Trophoblast cell (in vitro differentiated cells and primary cell): Measurements from ENCODE around the gene GNA15.
A peak's percentile ranks its signal among the peaks of the same experiment; 100 is the strongest.

Source experiments
- DNase-seq, 2 donors: peaks; one replicate each; pipeline ENCODE4 v3.0.0-alpha.2; 2016
- H2AFZ ChIP-seq: 2 replicates; pipeline ENCODE4 v1.6.1; 2013; ENCODE audit warnings: low read length, moderate library complexity, mild to moderate bottlenecking; ENCODE audit not compliant: insufficient read depth, poor library complexity
- H2AK5ac ChIP-seq: 2 replicates; pipeline ENCODE4 v1.6.1; 2013; ENCODE audit warnings: mild to moderate bottlenecking, low read length
- H2BK120ac ChIP-seq: 2 replicates; pipeline ENCODE4 v1.6.1; 2013; ENCODE audit warnings: low read length, mild to moderate bottlenecking, moderate library complexity; ENCODE audit not compliant: insufficient read depth, poor library complexity
- H2BK12ac ChIP-seq: 2 replicates; pipeline ENCODE4 v1.6.1; 2013; ENCODE audit warnings: mild to moderate bottlenecking, low read length, moderate library complexity
- H2BK5ac ChIP-seq: 2 replicates; pipeline ENCODE4 v1.6.1; 2013; ENCODE audit warnings: low read length, low read depth, moderate library complexity, mild to moderate bottlenecking; ENCODE audit not compliant: poor library complexity
- H3K14ac ChIP-seq: 2 replicates; pipeline ENCODE4 v1.6.1; 2013; ENCODE audit warnings: mild to moderate bottlenecking, low read length
- H3K18ac ChIP-seq: 2 replicates; pipeline ENCODE4 v1.6.1; 2013; ENCODE audit warnings: mild to moderate bottlenecking, low read length
- H3K23ac ChIP-seq: 2 replicates; pipeline ENCODE4 v1.6.1; 2013; ENCODE audit warnings: low read length
- H3K27ac ChIP-seq: 2 replicates; pipeline ENCODE4 v1.5.1; 2013; ENCODE audit warnings: low read depth, mild to moderate bottlenecking, inconsistent platforms, low read length, moderate library complexity
- H3K27me3 ChIP-seq: 2 replicates; pipeline ENCODE4 v1.6.1; 2013; ENCODE audit warnings: inconsistent platforms, mild to moderate bottlenecking, low read length, moderate library complexity; ENCODE audit not compliant: insufficient read depth
- H3K36me3 ChIP-seq, 2 experiments: 1 replicate in 1 of 2; 2 replicates in 1 of 2; pipeline ENCODE4 v1.6.1; 2013; ENCODE audit warnings: low read length in 2 of 2, mild to moderate bottlenecking in 2 of 2, moderate library complexity in 1 of 2; ENCODE audit not compliant: insufficient read depth in 2 of 2, control insufficient read depth in 1 of 2
- H3K4ac ChIP-seq: 2 replicates; pipeline ENCODE4 v1.6.1; 2013; ENCODE audit warnings: low read depth, mild to moderate bottlenecking, low read length, moderate library complexity
- H3K4me1 ChIP-seq, 2 experiments: 1 replicate in 1 of 2; 2 replicates in 1 of 2; pipeline ENCODE4 v1.6.1; 2013; ENCODE audit warnings: low read length in 2 of 2, mild to moderate bottlenecking in 2 of 2, moderate library complexity in 1 of 2; ENCODE audit not compliant: insufficient read depth in 2 of 2, control insufficient read depth in 1 of 2
- H3K4me2 ChIP-seq: 2 replicates; pipeline ENCODE4 v1.6.1; 2013; ENCODE audit warnings: inconsistent platforms, mild to moderate bottlenecking, low read length, moderate library complexity
- H3K4me3 ChIP-seq: 2 replicates; pipeline ENCODE4 v1.5.1; 2013; ENCODE audit warnings: mild to moderate bottlenecking, low read depth, low read length, inconsistent platforms
- H3K79me1 ChIP-seq: one replicate; pipeline ENCODE4 v1.6.1; 2013; ENCODE audit warnings: low read length
- H3K79me2 ChIP-seq: 2 replicates; pipeline ENCODE4 v1.6.1; 2013; ENCODE audit warnings: low read length, mild to moderate bottlenecking; ENCODE audit not compliant: control insufficient read depth, insufficient read depth, poor library complexity
- H3K9ac ChIP-seq: 2 replicates; pipeline ENCODE4 v1.6.1; 2013; ENCODE audit warnings: mild to moderate bottlenecking, low read length
- H3K9me3 ChIP-seq: 2 replicates; pipeline ENCODE4 v1.6.1; 2013; ENCODE audit warnings: low read depth, mild to moderate bottlenecking, control low read depth, inconsistent platforms, low read length; ENCODE audit not compliant: insufficient read depth
- H4K12ac ChIP-seq: 2 replicates; pipeline ENCODE4 v1.6.1; 2013; ENCODE audit warnings: low read depth, mild to moderate bottlenecking, low read length, moderate library complexity
- H4K8ac ChIP-seq: 2 replicates; pipeline ENCODE4 v1.6.1; 2013; ENCODE audit warnings: low read depth, mild to moderate bottlenecking, low read length, moderate library complexity
- H4K91ac ChIP-seq: one replicate; pipeline ENCODE4 v1.6.1; 2013; ENCODE audit warnings: low read depth, mild to moderate bottlenecking, low read length, moderate library complexity
- WGBS: extraction: QIAGEN DNeasy Blood & Tissue Kit; methylation state at CpG from one replicate; pipeline ENCODE4 v1.1.7; 2013; ENCODE audit warnings: missing lambda C conversion rate; ENCODE audit not compliant: insufficient read length, insufficient coverage; ENCODE audit errors: extremely low coverage; 5-methylcytosine and 5-hydroxymethylcytosine counted together

The GNA15 gene

DNA sequence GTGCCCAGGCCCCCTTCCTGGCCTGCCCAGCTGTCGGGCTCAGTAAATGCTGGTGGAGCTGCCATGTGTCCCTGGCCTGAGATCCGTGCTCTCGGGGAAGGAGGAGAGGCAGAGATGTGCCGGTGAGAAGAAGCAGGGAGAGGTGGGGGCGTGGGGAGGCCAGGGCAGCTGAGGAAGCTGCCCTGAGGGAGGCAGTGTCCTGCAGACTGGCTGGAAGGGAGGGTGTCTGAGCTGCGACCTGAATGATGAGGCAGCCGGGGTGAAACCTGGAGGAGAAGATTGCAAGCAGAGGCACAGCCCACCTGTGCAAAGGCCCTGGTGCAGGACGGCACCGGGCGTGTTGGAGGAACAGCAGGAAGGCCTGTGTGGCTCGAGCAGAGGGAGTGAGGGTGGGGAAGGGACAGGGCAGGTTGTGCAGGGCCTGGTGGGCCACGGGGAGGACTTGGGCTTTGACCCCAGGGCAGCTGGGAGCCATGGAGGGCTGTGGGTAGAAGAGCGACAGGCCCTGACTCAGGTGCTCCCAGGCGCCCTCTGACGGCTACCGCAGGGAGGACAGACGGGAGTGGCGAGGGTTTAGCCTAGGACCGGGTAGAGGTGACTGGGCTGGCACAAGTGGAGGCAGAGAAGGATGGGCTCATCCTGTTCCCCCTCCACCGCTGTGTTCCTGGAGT is 74.6 kb downstream of the GNA15 start:
- Histone ChIP-seq H2BK12ac (no peak overlapping the region), H2BK5ac (no peak overlapping the region), H3K4me3 (no peak overlapping the region), H3K27me3 (no peaks in the 10 kb centered on the region), H3K4ac (no peak overlapping the region), H3K4me2 (no peak overlapping the region), H4K8ac (no peak overlapping the region), H2AFZ (no peak overlapping the region), H3K9me3 (peaks cover 4% of the 10 kb centered on the region), H3K36me3 (peaks cover 31 to 32% of the 10 kb centered on the region in 2 experiments), H3K23ac (no peak overlapping the region), H3K18ac (no peak overlapping the region), H3K79me2 (no peaks in the 10 kb centered on the region), H4K91ac (no peak overlapping the region), H3K27ac (no peak overlapping the region), H4K12ac (no peak overlapping the region), H3K4me1 (no peaks in the 10 kb centered on the region), H2AK5ac (no peak overlapping the region), H3K9ac (no peak overlapping the region), H3K79me1 (no peaks in the 10 kb centered on the region), H3K14ac (no peak overlapping the region), H2BK120ac (no peak overlapping the region)
- WGBS: no CpG with 5 or more reads among the region's 20 CpGs
- peak; percentile 49 to 82 for DNase-seq

DNA sequence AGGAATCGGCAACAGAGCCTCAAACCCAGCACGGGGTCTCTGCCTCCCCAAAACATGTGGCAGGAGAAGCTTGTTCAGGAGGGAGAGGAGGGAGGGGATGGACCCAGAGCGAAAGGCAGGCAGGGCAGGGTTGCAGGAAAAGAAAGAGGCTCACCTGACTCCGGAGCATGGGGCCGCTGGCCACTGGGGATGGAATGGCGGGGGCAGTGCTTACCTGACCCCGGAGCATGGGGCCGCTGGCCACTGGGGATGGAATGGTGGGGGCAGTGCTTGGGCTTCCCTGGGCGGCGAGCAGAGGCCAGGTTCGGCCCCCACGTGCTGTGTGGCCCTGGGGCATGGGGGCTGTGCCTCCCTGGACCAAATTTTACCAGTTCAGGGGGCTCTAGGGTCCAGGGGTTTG is 75.4 kb downstream of the GNA15 start:
- Histone ChIP-seq H3K4me2 (no peak overlapping the region), H3K4me1 (no peaks in the 10 kb centered on the region)
- no CpG with 5 or more reads among the region's 12 CpGs for WGBS

DNA sequence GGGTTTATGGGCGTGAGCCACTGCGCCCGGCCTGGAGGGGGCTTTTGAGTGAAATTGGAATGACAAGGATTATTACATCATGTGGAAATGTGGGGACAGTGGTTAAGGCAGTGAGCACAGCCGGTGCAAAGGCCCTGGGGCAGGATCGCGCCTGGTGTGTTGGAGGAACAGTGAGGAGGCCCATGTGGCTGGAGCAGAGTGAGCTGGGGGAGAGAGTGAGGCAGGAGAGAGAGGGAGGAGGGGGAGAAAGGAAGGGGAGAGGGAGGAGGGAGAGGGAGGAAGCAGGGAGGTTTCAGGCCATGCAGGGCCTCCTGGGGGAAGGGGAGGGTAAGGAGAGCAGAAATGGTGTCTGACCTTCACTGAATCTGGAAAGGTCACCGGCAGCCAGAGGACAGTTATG is 77.3 kb downstream of the GNA15 start:
- H3K14ac ChIP-seq: no peak overlapping the region
- H3K4me2 ChIP-seq: no peak overlapping the region
- H3K9ac ChIP-seq: no peak overlapping the region
- H2AK5ac ChIP-seq: no peak overlapping the region
- no peak overlapping the region for H2AFZ ChIP-seq
- H2BK12ac ChIP-seq: no peak overlapping the region
- H2BK120ac ChIP-seq: no peak overlapping the region
- H2BK5ac ChIP-seq: no peak overlapping the region
- no peak overlapping the region for H4K91ac ChIP-seq
- DNase-seq: no peak
- H3K27ac ChIP-seq: no peak overlapping the region
- no peak overlapping the region for H4K8ac ChIP-seq
- H3K27me3 ChIP-seq: no peaks in the 10 kb centered on the region
- no peak overlapping the region for H4K12ac ChIP-seq
- H3K79me1 ChIP-seq: no peaks in the 10 kb centered on the region
- no peaks in the 10 kb centered on the region for H3K79me2 ChIP-seq
- no CpG with 5 or more reads among the region's 7 CpGs for WGBS
- no peak overlapping the region for H3K23ac ChIP-seq
- no peak overlapping the region for H3K4ac ChIP-seq
- no peak overlapping the region for H3K4me3 ChIP-seq
- H3K18ac ChIP-seq: no peak overlapping the region
- H3K36me3 ChIP-seq: peaks cover 10% of the 10 kb centered on the region in 2 experiments
- H3K4me1 ChIP-seq: no peaks in the 10 kb centered on the region
- H3K9me3 ChIP-seq: peaks cover 3% of the 10 kb centered on the region

More for the DNA sequence above, 75.4 kb downstream of the GNA15 start:
- Histone ChIP-seq H2BK12ac (no peak overlapping the region), H3K36me3 (peaks cover 29 to 30% of the 10 kb centered on the region in 2 experiments), H2AFZ (no peak overlapping the region), H3K79me1 (no peaks in the 10 kb centered on the region), H3K18ac (no peak overlapping the region), H3K79me2 (no peaks in the 10 kb centered on the region), H4K91ac (no peak overlapping the region), H3K27ac (no peak overlapping the region), H3K27me3 (no peaks in the 10 kb centered on the region), H4K8ac (no peak overlapping the region), H2BK5ac (no peak overlapping the region), H3K14ac (no peak overlapping the region), H4K12ac (no peak overlapping the region), H3K4ac (no peak overlapping the region), H3K9ac (no peak overlapping the region), H2BK120ac (no peak overlapping the region), H2AK5ac (no peak overlapping the region), H3K9me3 (peaks cover 3% of the 10 kb centered on the region), H3K4me3 (no peak overlapping the region), H3K23ac (no peak overlapping the region)
- DNase-seq: no peak
